ENCODE data around the gene PSRC1.

DNA sequence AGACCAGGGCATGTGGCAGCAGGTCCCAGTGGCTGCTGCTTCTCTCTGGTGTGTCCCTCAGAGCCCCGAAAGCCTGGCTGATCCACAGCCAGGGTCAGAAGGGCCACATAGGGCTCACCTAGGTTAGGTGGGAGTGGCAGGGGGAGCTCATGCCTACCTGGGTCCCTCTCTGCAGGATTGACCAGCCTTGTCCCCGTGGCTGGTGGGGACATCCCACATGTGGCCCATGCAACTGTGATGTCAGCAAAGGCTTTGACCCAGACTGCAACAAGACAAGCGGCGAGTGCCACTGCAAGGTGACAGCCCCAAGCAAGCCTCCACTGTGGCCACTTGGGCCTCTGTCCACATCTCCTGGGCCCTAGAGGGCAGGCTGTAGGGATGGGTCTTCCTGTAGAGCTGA is 17.9 kb downstream of the PSRC1 start:
- TF ChIP-seq, protein P1, sequence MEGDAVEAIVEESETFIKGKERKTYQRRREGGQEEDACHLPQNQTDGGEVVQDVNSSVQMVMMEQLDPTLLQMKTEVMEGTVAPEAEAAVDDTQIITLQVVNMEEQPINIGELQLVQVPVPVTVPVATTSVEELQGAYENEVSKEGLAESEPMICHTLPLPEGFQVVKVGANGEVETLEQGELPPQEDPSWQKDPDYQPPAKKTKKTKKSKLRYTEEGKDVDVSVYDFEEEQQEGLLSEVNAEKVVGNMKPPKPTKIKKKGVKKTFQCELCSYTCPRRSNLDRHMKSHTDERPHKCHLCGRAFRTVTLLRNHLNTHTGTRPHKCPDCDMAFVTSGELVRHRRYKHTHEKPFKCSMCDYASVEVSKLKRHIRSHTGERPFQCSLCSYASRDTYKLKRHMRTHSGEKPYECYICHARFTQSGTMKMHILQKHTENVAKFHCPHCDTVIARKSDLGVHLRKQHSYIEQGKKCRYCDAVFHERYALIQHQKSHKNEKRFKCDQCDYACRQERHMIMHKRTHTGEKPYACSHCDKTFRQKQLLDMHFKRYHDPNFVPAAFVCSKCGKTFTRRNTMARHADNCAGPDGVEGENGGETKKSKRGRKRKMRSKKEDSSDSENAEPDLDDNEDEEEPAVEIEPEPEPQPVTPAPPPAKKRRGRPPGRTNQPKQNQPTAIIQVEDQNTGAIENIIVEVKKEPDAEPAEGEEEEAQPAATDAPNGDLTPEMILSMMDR (conservative IDR thresholded peaks at IDR 0.05; ENCODE audit: low read length), result no peak
- TF ChIP-seq EZH2phosphoT487 (IDR thresholded peaks at IDR 0.05; ENCODE audit: borderline replicate concordance), result no peak
